HG03521 (cell line): ENCODE measurements around the gene R3HDM4.
"Not testable (repeated sequence)": the region's sequence is repeated elsewhere in the genome, so short reads cannot be mapped to it uniquely, and the experiment has no call there.

Source experiments
- ATAC-seq: cut with Tn5 transposase; IDR thresholded peaks from one replicate; pipeline ENCODE4 v1.9.1; 2021; ENCODE audit warnings: mild to moderate bottlenecking, moderate library complexity; ENCODE audit not compliant: unreplicated experiment

Gene R3HDM4

GRCh38 chr19:861756-862580 lies 51.1 kb downstream of the R3HDM4 start:
- no peak for ATAC-seq

DNA sequence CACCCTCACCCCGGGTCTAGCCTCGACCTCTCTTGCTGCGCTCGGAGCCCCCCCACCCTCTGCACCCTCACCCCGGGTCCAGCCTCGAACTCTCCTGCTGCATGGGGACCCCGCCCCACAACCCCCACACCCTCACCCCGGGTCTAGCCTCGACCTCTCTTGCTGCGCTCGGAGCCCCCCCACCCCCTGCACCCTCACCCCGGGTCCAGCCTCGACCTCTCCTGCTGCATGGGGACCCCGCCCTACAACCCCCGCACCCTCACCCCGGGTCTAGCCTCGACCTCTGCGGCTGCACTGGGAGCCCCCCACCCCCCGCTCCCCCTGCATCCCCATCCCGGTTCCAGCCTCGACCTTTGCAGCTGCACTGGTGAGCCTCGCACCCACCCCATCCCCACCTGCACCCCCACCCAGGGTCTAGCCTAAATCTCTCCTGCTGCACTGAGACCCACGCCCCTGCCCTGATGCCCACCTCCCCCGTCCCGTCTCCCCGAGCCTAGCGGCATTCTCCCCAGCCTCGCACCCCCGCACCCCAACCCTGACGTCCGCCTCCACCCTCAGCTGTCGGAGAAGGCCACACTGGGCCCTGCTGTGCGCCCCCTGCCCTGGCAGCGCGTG lies 51.8 kb downstream of the R3HDM4 start:
- ATAC-seq = no peak

DNA sequence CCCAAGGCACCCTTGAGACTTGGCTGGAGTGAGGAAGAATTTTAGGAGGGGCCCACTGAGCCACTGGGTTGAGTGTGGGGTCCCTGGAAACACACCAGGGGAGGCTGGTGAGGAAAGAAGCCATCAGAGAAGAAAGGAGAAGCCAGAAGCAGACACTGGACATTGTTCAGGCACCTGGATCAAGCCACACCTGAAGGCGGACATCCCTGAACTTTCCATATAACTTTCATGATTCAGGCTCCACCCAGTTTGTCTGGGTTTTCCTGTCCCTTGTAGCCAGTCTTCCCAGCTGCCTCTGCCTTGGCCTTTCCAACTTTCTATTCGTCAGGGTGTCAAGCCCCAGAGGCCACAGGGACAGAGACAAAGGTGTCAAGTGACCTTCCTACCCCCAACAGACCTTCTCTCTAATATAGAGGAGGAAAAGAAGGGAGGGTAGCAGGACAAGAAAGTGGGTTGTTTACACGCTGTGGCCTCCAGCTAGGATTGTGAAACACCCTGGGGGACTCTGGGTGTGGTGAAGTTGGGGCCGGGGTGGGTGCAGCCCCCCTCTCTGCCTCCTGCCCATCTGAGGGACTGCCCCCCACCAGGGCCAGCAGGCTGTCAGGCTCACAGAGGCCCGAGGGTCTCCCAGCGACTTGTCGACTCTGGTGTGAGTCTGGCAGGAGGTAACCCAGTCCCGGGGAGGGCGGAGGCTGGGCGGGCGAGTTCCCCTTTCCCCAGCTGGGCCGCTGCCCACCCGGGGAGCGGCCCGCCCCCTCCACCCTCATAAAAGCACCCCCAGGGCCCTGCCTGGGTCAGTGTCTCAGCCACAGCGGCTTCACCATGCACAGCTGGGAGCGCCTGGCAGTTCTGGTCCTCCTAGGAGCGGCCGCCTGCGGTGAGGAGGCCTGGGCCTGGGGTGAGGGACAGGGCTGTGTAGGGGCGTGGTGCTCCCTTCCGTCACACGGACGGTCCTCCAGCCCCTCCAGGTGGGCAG lies 53.9 kb downstream of the R3HDM4 start, which contains the start of gene CFD:
CFD (plus strand) TSS at position 797 of the 976 bp plus-strand sequence; CDS start at position 823, 26 bp downstream.
- ATAC-seq = no peak

GRCh38 chr19:858284-858683 lies 54.7 kb downstream of the R3HDM4 start:
- no peak for ATAC-seq

GRCh38 chr19:855566-856120 lies 57.4 kb downstream of the R3HDM4 start:
- no peak for ATAC-seq

GRCh38 chr19:855142-855541 lies 57.9 kb downstream of the R3HDM4 start:
- ATAC-seq = no peak

DNA sequence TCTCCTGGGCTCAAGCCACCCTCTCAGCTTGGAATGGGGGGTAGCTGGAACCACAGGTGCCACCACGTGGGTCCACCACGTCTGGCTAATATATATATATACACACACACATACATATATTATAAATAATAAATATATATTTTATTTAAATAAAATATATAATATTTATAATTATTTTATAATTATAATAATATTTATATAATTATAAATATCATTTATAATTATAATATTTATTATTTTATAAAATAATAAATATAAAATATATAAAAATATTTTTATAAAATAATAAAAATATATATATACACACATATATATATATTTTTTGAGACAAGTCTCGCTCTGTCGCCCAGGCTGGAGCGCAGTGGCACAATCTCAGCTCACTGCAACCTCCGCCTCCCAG lies 58.5 kb downstream of the R3HDM4 start:
- no peak for ATAC-seq

- not testable (repeated sequence) for ATAC-seq
These were observed 59.3 kb downstream of the R3HDM4 start for GRCh38 chr19:853614-854220.

- no peak for ATAC-seq
These were observed 59.9 kb downstream of the R3HDM4 start for GRCh38 chr19:853014-853585.

- ATAC-seq = no peak
These were observed 60.6 kb downstream of the R3HDM4 start, which contains the start of gene ELANE for GRCh38 chr19:852136-853013. TSS of gene ELANE (plus strand) at chr19:852303. CDS start at chr19:852329, 26 bp downstream.

GRCh38 chr19:850979-851335 lies 62.1 kb downstream of the R3HDM4 start:
- ATAC-seq = no peak

- ATAC-seq = no peak
These were observed 62.6 kb downstream of the R3HDM4 start for GRCh38 chr19:850221-850978.

- ATAC-seq = not testable (repeated sequence)
These were observed 63.8 kb downstream of the R3HDM4 start for GRCh38 chr19:849195-849594.

DNA sequence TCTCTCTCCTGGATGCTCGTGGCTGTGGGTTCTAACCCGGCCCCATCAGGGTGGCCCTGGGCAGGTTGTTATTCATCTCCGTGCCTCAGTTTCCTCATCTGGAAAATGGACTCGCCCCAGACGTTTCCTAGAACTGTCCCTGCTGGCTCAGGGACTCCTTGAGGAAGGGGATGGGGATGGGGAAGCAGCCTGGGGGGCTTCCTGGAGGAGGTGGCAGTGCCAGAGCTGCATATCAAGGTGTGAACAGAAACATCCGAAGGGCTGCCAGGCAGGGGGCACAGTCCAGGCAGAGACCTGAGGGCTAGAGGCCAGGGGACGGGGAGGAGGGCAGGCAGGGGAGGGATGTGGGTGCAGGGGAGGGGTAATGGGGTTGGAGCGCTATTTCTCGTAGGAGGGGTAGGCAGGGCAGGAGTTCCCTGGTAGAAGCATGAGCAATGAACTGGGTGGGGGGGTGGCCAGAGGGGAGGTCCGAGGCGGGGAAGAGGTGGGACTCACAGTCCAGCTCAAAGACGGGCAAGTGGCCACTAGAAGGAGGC lies 64.6 kb downstream of the R3HDM4 start:
- no peak for ATAC-seq
